ENCODE results near the gene IQCN. TPM values are rescaled to one million over a fixed set of nuclear protein-coding genes. Genes with fewer than 3 reads are reported as not detected.

Gene IQCN
- total RNA-seq, 1 experiment from 2014 or later = 0.61 TPM

- no peak for TF ChIP-seq ZNF512 (CRISPR knock-in tag; IDR thresholded peaks at IDR 0.05; ENCODE audit: borderline replicate concordance)
- no peak for TF ChIP-seq CBFB (CRISPR knock-in tag; IDR thresholded peaks at IDR 0.05; ENCODE audit: low read depth)
- TF ChIP-seq ZNF317 (CRISPR knock-in tag; IDR thresholded peaks at IDR 0.05; ENCODE audit: borderline replicate concordance, low read depth) = no peak
- TF ChIP-seq ZNF281 (CRISPR knock-in tag; IDR thresholded peaks at IDR 0.05) = no peak
- no peak for TF ChIP-seq TEAD4 (CRISPR knock-in tag; IDR thresholded peaks at IDR 0.05)
- no peak for TF ChIP-seq ZNF416 (CRISPR knock-in tag; IDR thresholded peaks at IDR 0.05)
Observed at GRCh38 chr19:18234194-18234593, 40.1 kb downstream of the IQCN start (continued).

GRCh38 chr19:18233224-18233825 is 40.9 kb downstream of the IQCN start:
- peak overlapping the region; percentile 78 for H3K4me3 Mint-ChIP-seq
- no peak overlapping the region for H3K27ac Mint-ChIP-seq
- H3K36me3 Mint-ChIP-seq = no peaks in the 10 kb centered on the region
- H3K27me3 Mint-ChIP-seq (ENCODE audit: low read depth) = peaks cover 12% of the 10 kb centered on the region
- H3K4me1 Mint-ChIP-seq = peaks cover 31% of the 10 kb centered on the region
- ChIA-PET POLR2A (interaction anchor here (0.5 to 3.2 kb wide), 12 partner anchors 9 to 226 kb away, joined by 3 to 21 read pairs (median 5); partner anchors contain the start of genes JUND and RAB3A), CTCF (interaction anchor here (0.6 to 4.6 kb wide), 31 partner anchors 9 to 556 kb away, joined by 3 to 100 read pairs (median 7); partner anchors contain the start of genes ARRDC2, GDF15, JUND and MPV17L2)
- peak; percentile 79 for ATAC-seq
- peak; percentile 93 for DNase-seq (ENCODE audit: low spot score)
- no peaks in the 10 kb centered on the region for H3K9me3 Mint-ChIP-seq
- TF ChIP-seq ZNF219 (CRISPR knock-in tag; IDR thresholded peaks at IDR 0.05; ENCODE audit: borderline replicate concordance) (peak; percentile 85; the same call in 1 of the 2 replicates), SOX15 (CRISPR knock-in tag; IDR thresholded peaks at IDR 0.05) (no peak), KAT7 (CRISPR knock-in tag; IDR thresholded peaks at IDR 0.05; ENCODE audit: borderline replicate concordance) (no peak), ZNF423 (CRISPR knock-in tag; IDR thresholded peaks at IDR 0.05) (no peak), JUN (CRISPR knock-in tag; IDR thresholded peaks at IDR 0.05) (peak; percentile 97), GTF2I (CRISPR knock-in tag; conservative IDR thresholded peaks at IDR 0.05) (no peak), PRDM15 (CRISPR knock-in tag; IDR thresholded peaks at IDR 0.05) (peak; percentile 38; the same call in 1 of the 2 replicates), E2F4 (CRISPR knock-in tag; IDR thresholded peaks at IDR 0.05; ENCODE audit: borderline replicate concordance, low read depth) (peak; percentile 52; the same call in 1 of the 2 replicates), HMGA2 (CRISPR knock-in tag; IDR thresholded peaks at IDR 0.05) (no peak), PREB (CRISPR knock-in tag; IDR thresholded peaks at IDR 0.05; ENCODE audit: borderline replicate concordance) (peak; percentile 89; the same call in 1 of the 2 replicates), USF1 (CRISPR knock-in tag; IDR thresholded peaks at IDR 0.05) (peak; percentile 86), OVOL2 (CRISPR knock-in tag; IDR thresholded peaks at IDR 0.05; ENCODE audit: borderline replicate concordance) (no peak), NFYB (CRISPR knock-in tag; conservative IDR thresholded peaks at IDR 0.05; ENCODE audit: low read depth) (peak; percentile 57), ZNF416 (CRISPR knock-in tag; IDR thresholded peaks at IDR 0.05) (0 out of 2 replicates have a peak, but pooled peaks have one; percentile 24), GABPB1 (CRISPR knock-in tag; IDR thresholded peaks at IDR 0.05) (peak; percentile 38; the same call in 1 of the 2 replicates), PRRX2 (CRISPR knock-in tag; IDR thresholded peaks at IDR 0.05) (no peak), USF2 (CRISPR knock-in tag; IDR thresholded peaks at IDR 0.05) (no peak; the same call in 1 of the 2 replicates), ETV6 (CRISPR knock-in tag; IDR thresholded peaks at IDR 0.05) (peak; percentile 97)

All from WTC11 (cell line).